Transverse colon (tissue), 4 donors: ENCODE data around the gene VPS18. TPM values are rescaled to one million over a fixed set of nuclear protein-coding genes. Genes with fewer than 3 reads are reported as not detected.

Experiments used
- DNase-seq: peaks from one replicate; pipeline ENCODE4 v3.0.0-alpha.2; 2019
- H3K27ac ChIP-seq, 4 donors: fragments of 200-600 bp; sonication (generic); 2 replicates each; pipeline ENCODE4 v1.5.1; 2016 to 2018; ENCODE audit warnings: inconsistent platforms in 4 of 4
- H3K27me3 ChIP-seq: fragments of 200-600 bp; sonication (generic); 2 replicates; pipeline ENCODE4 v1.5.1; 2017; ENCODE audit warnings: inconsistent platforms
- H3K36me3 ChIP-seq, 4 donors: fragments of 200-600 bp; sonication (generic); 2 replicates each; pipeline ENCODE4 v1.5.1; 2017 to 2019; ENCODE audit warnings: inconsistent platforms in 4 of 4
- H3K4me1 ChIP-seq, 4 donors: fragments of 200-600 bp; sonication (generic); 2 replicates each; pipeline ENCODE4 v1.5.1; 2017 to 2020; ENCODE audit warnings: inconsistent platforms in 4 of 4
- H3K4me3 ChIP-seq, 4 donors: fragments of 200-600 bp; sonication (generic); 1 replicate in 1 of 4; 2 replicates in 3 of 4; pipeline versions ENCODE4 v1.5.1 to v1.6.1; 2017 to 2019; ENCODE audit warnings: inconsistent platforms in 4 of 4
- H3K9me3 ChIP-seq, 2 donors: fragments of 200-600 bp; sonication (generic); 2 replicates each; pipeline ENCODE4 v1.5.1; 2017 to 2019; ENCODE audit warnings: inconsistent platforms in 2 of 2
- EP300 ChIP-seq: sonication (generic); formaldehyde crosslinking; IDR thresholded peaks from one replicate; pipeline ENCODE4 v1.6.1; 2017; ENCODE audit warnings: antibody characterized with exemption, low read depth
- POLR2A ChIP-seq: fragments of 450-650 bp; IDR thresholded peaks from one replicate; pipeline ENCODE4 v1.6.1; 2016; ENCODE audit warnings: antibody characterized with exemption, mild to moderate bottlenecking, moderate library complexity
- POLR2AphosphoS5 ChIP-seq, 3 donors: sonication (generic); formaldehyde crosslinking; IDR thresholded peaks; one replicate each; pipeline ENCODE4 v1.6.1; 2016; ENCODE audit warnings: antibody characterized with exemption in 3 of 3
- WGBS, 2 donors: methylation state at CpG; one replicate each; pipeline ENCODE4 v1.1.5; 2018; ENCODE audit warnings: low coverage in 1 of 2; 5-methylcytosine and 5-hydroxymethylcytosine counted together
- in situ Hi-C, 4 donors: fragments of 200-750 bp; cut with MboI; loops; one replicate each; pipeline versions ENCODE4 v1.15.0 to v1.15.1; 2017; ENCODE audit warnings: low sequenced_read_pairs in 3 of 4, low pct_ligation_motif_present in 1 of 4, low pct_unique_long_range_greater_than_20kb in 1 of 4
- intact Hi-C: fragments of 100-400 bp; cut with DNase I; formaldehyde crosslinking; loops from one replicate; pipeline ENCODE4 v1.15.1; 2023; ENCODE audit warnings: low total_unique reads
- total RNA-seq, 4 donors: library from RNA; depleted of rRNA; stranded (reverse); fragments of >200 nt; gene quantifications; one replicate each; pipeline ENCODE4 v1.1.0, GENCODE V29; 2016
- TF ChIP-seq, protein P1 (sequence below), 5 experiments: fragments of 200-600 bp in 3 of 5; fragments of 450-650 bp in 2 of 5; sonication (generic) in 3 of 5; IDR thresholded peaks; 1 replicate in 2 of 5; 2 replicates in 3 of 5; pipeline ENCODE4 v1.5.1; 2016 to 2017; ENCODE audit warnings: antibody characterized with exemption in 5 of 5, inconsistent platforms in 3 of 5, mild to moderate bottlenecking in 2 of 5, moderate library complexity in 1 of 5

VPS18 gene
- total RNA-seq, 4 donors from 2014 or later: 18.3 to 58.7 (median 21.0) TPM

DNA sequence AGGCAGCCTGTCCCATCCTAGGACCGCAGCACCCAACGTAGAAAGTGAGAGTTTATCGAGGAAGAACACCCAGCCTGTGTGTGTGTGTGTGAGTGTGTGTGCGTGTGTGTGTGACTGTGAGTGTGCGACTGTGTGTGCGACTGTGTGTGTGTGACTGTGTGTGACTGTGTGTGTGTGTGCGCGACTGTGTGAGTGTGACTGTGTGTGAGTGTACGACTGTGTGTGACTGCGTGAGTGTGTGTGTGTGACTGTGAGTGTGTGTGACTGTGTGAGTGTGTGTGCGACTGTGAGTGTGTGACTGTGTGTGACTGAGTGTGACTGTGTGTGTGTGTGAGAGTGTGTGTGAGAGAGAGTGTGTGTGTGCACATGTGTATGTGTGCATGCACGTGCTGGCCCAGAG is 19.8 kb downstream of the VPS18 start:
- no peak for DNase-seq
- no peak for TF ChIP-seq POLR2AphosphoS5 (IDR thresholded peaks at IDR 0.05)
- TF ChIP-seq, protein P1, sequence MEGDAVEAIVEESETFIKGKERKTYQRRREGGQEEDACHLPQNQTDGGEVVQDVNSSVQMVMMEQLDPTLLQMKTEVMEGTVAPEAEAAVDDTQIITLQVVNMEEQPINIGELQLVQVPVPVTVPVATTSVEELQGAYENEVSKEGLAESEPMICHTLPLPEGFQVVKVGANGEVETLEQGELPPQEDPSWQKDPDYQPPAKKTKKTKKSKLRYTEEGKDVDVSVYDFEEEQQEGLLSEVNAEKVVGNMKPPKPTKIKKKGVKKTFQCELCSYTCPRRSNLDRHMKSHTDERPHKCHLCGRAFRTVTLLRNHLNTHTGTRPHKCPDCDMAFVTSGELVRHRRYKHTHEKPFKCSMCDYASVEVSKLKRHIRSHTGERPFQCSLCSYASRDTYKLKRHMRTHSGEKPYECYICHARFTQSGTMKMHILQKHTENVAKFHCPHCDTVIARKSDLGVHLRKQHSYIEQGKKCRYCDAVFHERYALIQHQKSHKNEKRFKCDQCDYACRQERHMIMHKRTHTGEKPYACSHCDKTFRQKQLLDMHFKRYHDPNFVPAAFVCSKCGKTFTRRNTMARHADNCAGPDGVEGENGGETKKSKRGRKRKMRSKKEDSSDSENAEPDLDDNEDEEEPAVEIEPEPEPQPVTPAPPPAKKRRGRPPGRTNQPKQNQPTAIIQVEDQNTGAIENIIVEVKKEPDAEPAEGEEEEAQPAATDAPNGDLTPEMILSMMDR (IDR thresholded peaks at IDR 0.05): no peak
- Histone ChIP-seq H3K4me1 (peaks cover 0 to 8% (median 3%) of the 10 kb centered on the region in 4 donors), H3K36me3 (no peaks in the 10 kb centered on the region), H3K27me3 (no peaks in the 10 kb centered on the region), H3K27ac (no peak overlapping the region), H3K9me3 (no peaks in the 10 kb centered on the region), H3K4me3 (no peak overlapping the region)
- in situ Hi-C loops (loop anchor here in 1 of 4 donors (25.0 kb wide), 1 partner anchor 98 kb away; no protein-coding TSS in a partner anchor), intact Hi-C loops (no loop called here)
- WGBS, 2 donors: 83 to 93% methylated on average over 1 to 12 of the region's 12 CpGs

DNA sequence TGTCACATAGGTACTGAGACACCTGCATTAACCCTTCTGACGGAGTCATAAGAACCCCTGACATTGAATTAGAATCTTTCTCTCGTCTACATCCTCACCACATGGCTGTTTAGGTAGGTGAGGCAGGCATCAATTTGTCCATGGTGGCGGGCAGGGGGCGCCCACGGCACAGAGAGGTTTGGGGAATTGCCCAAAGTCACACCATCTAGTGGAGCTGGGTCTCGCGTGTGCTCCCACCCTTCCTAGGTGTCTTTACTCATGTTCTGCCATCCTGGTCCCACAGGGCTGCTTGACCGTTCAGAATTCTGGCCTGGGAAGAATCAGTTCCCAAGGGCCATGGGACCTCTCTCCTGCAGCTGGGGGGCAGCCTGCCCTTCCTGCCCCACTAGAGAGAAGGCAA is 20.2 kb downstream of the VPS18 start:
- no peaks in the 10 kb centered on the region for H3K9me3 ChIP-seq
- no peaks in the 10 kb centered on the region for H3K27me3 ChIP-seq
- WGBS, 2 donors: 80% methylated on average over 8 of the region's 8 CpGs; no CpG with 5 or more reads in 1 of the 2 donors
- H3K27ac ChIP-seq: no peak overlapping the region
- intact Hi-C loops: no loop called here
- TF ChIP-seq EP300 (no peak), POLR2AphosphoS5 (IDR thresholded peaks at IDR 0.05) (no peak), POLR2A (no peak)
- TF ChIP-seq, protein P1 (IDR thresholded peaks at IDR 0.05): no peak
- DNase-seq: no peak
- in situ Hi-C loops: loop anchor here in 1 of 4 donors (25.0 kb wide), 1 partner anchor 98 kb away; no protein-coding TSS in a partner anchor
- no peak overlapping the region for H3K4me3 ChIP-seq
- H3K36me3 ChIP-seq: no peaks in the 10 kb centered on the region
- peaks cover 0 to 5% (median 2%) of the 10 kb centered on the region in 4 donors for H3K4me1 ChIP-seq

DNA sequence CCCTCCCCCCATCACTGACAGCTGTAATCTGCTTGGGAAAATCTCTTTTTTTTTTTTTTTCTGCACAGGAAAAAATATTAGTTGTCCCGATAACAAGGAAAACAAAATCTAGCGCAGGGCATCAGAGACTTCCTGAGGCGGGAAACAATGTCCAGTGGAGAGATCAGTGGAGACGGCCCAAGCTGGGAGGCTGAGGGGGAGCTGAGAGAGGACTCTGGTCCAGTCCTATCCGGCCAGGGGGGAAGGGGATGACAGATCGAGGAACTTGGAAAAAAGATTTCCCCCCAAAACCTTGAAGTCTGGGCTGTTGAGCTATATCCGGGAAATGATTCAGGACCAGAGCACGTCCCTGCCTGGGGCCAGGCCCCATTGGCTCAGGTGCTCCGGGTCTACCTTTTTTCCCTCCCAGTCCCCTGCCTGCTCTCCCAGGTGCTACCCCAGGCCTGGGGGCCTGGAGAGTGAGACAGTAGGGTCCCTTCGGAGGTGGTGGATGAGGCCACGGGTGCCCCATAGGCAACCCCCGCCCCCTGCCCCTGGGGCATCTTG is 20.9 kb downstream of the VPS18 start:
- TF ChIP-seq, protein P1 (IDR thresholded peaks at IDR 0.05): no peak
- no peak for TF ChIP-seq POLR2A
- TF ChIP-seq EP300: no peak
- no peak for TF ChIP-seq POLR2AphosphoS5 (IDR thresholded peaks at IDR 0.05)
- in situ Hi-C loops (loop anchor here in 1 of 4 donors (25.0 kb wide), 1 partner anchor 97 kb away; no protein-coding TSS in a partner anchor), intact Hi-C loops (no loop called here)
- 87 to 93% methylated on average over 6 to 11 of the region's 12 CpGs for WGBS, 2 donors
- H3K9me3 ChIP-seq: no peaks in the 10 kb centered on the region
- no peak for DNase-seq
- H3K4me3 ChIP-seq: no peak overlapping the region
- no peaks in the 10 kb centered on the region for H3K27me3 ChIP-seq
- H3K4me1 ChIP-seq: no peaks in the 10 kb centered on the region
- no peak overlapping the region for H3K27ac ChIP-seq
- no peaks in the 10 kb centered on the region for H3K36me3 ChIP-seq

DNA sequence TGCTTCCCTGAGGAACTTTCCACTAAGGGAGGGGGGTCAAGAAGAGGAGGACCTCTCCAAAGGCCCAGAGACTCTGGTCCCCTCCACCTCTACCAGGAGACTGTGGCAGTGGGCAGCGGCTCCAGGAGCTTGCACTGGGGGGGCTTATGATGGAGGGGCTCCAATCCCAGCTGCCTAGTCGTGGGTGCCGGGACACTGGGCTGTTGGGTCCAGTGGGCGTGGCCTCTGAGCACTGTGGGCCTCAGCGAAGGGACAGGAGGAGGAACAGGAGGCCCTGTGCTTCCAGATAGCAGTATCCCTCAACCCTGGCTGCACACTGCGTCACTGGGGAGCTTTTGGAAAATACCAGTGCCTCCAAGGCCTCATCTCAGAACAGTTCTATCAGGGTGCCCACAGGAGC is 21.4 kb downstream of the VPS18 start:
- intact Hi-C loops: no loop called here
- Histone ChIP-seq H3K36me3 (no peaks in the 10 kb centered on the region), H3K27me3 (no peaks in the 10 kb centered on the region), H3K9me3 (no peaks in the 10 kb centered on the region), H3K27ac (no peak overlapping the region), H3K4me1 (no peaks in the 10 kb centered on the region), H3K4me3 (no peak overlapping the region)
- DNase-seq: no peak
- TF ChIP-seq EP300 (no peak), POLR2AphosphoS5 (IDR thresholded peaks at IDR 0.05) (no peak), POLR2A (no peak)
- TF ChIP-seq, protein P1 (IDR thresholded peaks at IDR 0.05): no peak
- in situ Hi-C loops: loop anchor here in 1 of 4 donors (25.0 kb wide), 1 partner anchor 97 kb away; no protein-coding TSS in a partner anchor
- 79% methylated on average over 6 of the region's 6 CpGs; no CpG with 5 or more reads in 1 of the 2 donors for WGBS, 2 donors
